Cortex of kidney (tissue), 1 donor: ENCODE results near the gene ICE1.

Source experiments
- DNase-seq: peaks from one replicate; lab custom pipeline; 2025; lab: John Stamatoyannopoulos, UW

ICE1 gene

DNA sequence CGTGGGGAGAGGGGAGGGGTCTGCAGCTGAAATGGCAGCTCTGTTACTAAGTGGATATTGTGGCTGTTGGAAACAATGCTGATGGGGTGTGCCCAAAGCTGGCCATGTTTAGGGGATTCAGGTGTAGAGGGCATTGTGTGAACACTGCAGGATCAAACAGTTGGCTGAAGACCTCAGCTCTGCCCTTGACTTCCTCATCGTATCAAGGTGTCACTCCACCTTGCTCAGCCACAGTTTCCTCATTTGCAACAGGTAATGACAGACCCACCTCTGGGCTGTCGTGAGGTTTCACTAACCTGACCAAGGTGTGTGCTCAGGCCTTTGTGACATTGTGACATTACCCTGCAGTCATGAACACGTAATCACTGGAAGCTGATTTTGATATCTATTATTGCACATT lies 111.9 kb downstream of the ICE1 start:
- no peak for DNase-seq

DNA sequence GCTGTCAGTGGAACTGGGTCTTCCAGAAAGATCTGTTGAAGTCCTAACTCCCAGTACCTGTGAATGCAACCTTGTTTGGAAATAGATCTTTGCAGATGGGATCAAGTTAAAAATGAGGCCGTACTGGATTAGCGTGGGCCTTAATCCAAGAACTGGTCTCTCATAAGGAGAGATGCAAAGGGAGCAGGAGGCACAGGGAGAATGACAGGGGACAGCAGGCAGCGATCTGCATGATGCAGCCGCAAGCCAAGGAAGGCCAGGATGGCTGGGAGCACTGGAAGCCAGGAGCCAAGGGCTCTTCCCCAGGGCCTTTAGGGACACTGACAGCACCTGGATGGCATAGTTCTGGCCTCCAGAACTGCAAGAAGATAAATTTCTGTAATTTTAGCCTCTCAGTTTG lies 114.4 kb downstream of the ICE1 start:
- no peak for DNase-seq

DNA sequence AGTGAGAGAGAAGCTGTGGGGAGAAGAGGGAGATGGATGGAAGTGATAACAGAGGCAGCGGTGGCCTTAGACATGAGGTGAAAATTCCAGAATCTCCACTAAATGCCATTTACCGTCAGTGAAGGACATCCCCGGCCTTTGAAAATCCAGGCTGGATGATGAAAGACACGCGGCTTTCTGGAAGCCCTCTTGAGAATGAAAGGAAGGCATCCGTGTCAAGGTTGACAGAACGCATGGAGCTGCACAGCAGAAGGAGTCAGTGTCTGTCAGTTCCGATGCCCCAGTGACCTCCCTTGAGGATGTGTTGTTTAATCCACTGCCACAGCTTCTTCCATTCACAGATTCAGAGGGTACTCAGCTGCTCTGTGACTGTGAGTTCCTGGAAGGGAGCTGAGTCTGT lies 114.9 kb downstream of the ICE1 start:
- no peak for DNase-seq

DNA sequence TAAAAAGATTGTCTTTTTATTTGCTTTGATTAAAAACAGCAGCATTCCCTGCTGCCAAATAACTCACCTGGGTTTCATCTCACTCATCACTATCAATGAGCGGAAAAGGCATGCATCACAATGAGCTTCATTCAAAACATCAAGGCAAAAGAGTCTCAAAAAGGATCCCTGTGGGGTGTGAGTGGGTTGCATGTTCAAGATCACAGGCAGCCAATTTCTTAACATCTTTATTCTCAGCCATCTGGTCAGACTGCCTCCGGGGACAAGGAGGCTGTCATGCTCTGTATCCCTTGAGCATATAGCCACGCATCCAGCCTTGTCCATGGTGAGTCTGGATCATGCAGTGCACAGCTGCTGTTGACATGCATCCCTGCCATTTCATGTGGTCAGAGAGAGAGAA lies 117.1 kb downstream of the ICE1 start:
- no peak for DNase-seq
